CD4-positive, alpha-beta T cell (primary cell): ENCODE results near the gene TNXB. TPM values are rescaled to one million over a fixed set of nuclear protein-coding genes. Genes with fewer than 3 reads are reported as not detected.
"Not testable (repeated sequence)": the region's sequence is repeated elsewhere in the genome, so short reads cannot be mapped to it uniquely, and the experiment has no call there.

Source experiments
- ATAC-seq: fragments of 200-7000 bp; cut with Tn5 transposase; one replicate; pipeline ENCODE4 v1.10.0; 2022; ENCODE audit warnings: mild to moderate bottlenecking; ENCODE audit not compliant: poor library complexity
- CTCF ChIA-PET: fragments of 350-600 bp; sonication (Branson Sonifier 250); formaldehyde crosslinking; loops from one replicate; lab custom pipeline; 2021; ENCODE audit warnings: antibody characterized with exemption, inconsistent platforms; lab: Charles Lee
- POLR2A ChIA-PET: fragments of 350-600 bp; sonication (Branson Sonifier 250); formaldehyde crosslinking; loops from one replicate; lab custom pipeline; 2021; ENCODE audit warnings: antibody characterized with exemption, inconsistent platforms; lab: Charles Lee
- DNase-seq, 14 experiments: peaks; one replicate each; pipeline ENCODE4 v3.0.0-alpha.2; 2013 to 2020; ENCODE audit warnings: mixed read lengths in 2 of 14
- H3K27ac ChIP-seq, 2 donors: one replicate each; pipeline versions ENCODE4 v1.5.1 to v1.7.0; 2013; ENCODE audit warnings: low read length in 2 of 2, low read depth in 1 of 2, mild to moderate bottlenecking in 1 of 2
- H3K27me3 ChIP-seq, 2 experiments: 1 replicate in 1 of 2; 2 replicates in 1 of 2; pipeline versions ENCODE4 v1.6.1 to v1.7.0; 2013; ENCODE audit warnings: low read length in 2 of 2, control low read depth in 1 of 2, mild to moderate bottlenecking in 1 of 2, moderate library complexity in 1 of 2; ENCODE audit not compliant: insufficient read depth in 2 of 2, control insufficient read depth in 1 of 2
- H3K36me3 ChIP-seq: one replicate; pipeline ENCODE4 v1.6.1; 2013; ENCODE audit warnings: low read length, control low read depth; ENCODE audit not compliant: insufficient read depth
- H3K4me1 ChIP-seq: one replicate; pipeline ENCODE4 v1.6.1; 2013; ENCODE audit warnings: low read length, control low read depth; ENCODE audit not compliant: insufficient read depth
- H3K4me3 ChIP-seq: one replicate; pipeline ENCODE4 v1.5.1; 2013; ENCODE audit warnings: mild to moderate bottlenecking, low read length, moderate library complexity
- H3K9me3 ChIP-seq, 2 experiments: 1 replicate in 1 of 2; 2 replicates in 1 of 2; pipeline versions ENCODE4 v1.6.1 to v1.7.0; 2013; ENCODE audit warnings: low read length in 2 of 2, mild to moderate bottlenecking in 2 of 2, control low read depth in 1 of 2, moderate library complexity in 1 of 2; ENCODE audit not compliant: control insufficient read depth in 1 of 2, insufficient read depth in 1 of 2
- H3K27ac Mint-ChIP-seq: one replicate; pipeline ENCODE4 v1.8.0; 2020; ENCODE audit warnings: mixed read lengths
- H3K27me3 Mint-ChIP-seq: one replicate; pipeline ENCODE4 v1.8.0; 2021; ENCODE audit warnings: mixed read lengths
- H3K36me3 Mint-ChIP-seq: one replicate; pipeline ENCODE4 v1.8.0; 2021; ENCODE audit warnings: low read depth, mixed read lengths
- H3K4me1 Mint-ChIP-seq: one replicate; pipeline ENCODE4 v1.8.0; 2021; ENCODE audit warnings: low read depth, mixed read lengths
- H3K4me3 Mint-ChIP-seq: one replicate; pipeline ENCODE4 v1.8.0; 2020; ENCODE audit warnings: mild to moderate bottlenecking, mixed read lengths
- H3K9me3 Mint-ChIP-seq: one replicate; pipeline ENCODE4 v1.8.0; 2020; ENCODE audit warnings: mixed read lengths
- intact Hi-C, 2 experiments: fragments of 100-400 bp; cut with DNase I in 1 of 2; cut with micrococcal nuclease in 1 of 2; formaldehyde crosslinking; loops; one replicate each; pipeline versions ENCODE4 v1.15.1 to v1.9.0; 2023 to 2025; cut with DNase I, micrococcal nuclease
- total RNA-seq, 174 experiments: library from RNA in 2 of 174; stranded (reverse) in 2 of 174; gene quantifications; one replicate each; pipeline ENCODE4 v1.2.3 and lab custom pipeline; 2021 to 2026
- TF ChIP-seq, protein P1 (sequence below): fragments of 200-600 bp; IDR thresholded peaks from one replicate; pipeline ENCODE4 v1.8.0; 2022; ENCODE audit warnings: antibody characterized with exemption, mild to moderate bottlenecking

TNXB gene
- total RNA-seq, 2 experiments from 2014 or later = 8.3 to 9.0 TPM

DNA sequence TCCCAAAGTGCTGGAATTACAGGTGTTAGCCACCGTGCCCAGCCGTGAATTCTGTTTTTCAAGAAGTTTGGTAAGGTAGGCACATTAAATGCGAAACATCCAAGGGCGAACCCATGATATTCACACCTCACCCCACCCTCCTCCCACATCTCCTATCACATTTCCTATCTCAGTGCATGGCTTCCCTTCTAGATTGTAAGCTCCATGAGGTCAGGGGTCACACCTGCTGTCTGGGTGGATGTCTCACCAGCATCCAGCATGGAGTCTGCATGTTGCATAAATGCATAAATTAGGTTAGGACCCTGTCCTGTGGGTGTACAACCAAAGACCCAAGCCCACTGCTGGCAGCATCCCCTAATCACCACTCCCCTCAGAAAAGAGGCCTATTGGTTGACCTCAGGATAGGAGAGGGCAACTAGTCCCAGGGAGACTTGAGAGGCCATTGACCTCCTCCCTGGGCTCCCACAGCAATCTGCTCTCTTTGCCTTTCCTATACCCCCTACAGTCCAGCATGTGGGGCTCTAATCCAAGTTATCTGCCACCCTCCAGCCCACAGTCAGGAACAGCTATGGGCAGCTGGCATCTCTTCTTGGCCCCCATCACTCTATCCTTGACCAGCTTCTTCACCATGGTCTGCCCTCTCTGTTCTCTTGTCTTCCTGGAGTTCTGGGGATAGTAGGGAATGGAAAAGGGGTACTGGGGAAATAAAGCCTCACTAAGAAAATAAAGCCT is 38.4 kb upstream of the TNXB start:
- TF ChIP-seq, protein P1, sequence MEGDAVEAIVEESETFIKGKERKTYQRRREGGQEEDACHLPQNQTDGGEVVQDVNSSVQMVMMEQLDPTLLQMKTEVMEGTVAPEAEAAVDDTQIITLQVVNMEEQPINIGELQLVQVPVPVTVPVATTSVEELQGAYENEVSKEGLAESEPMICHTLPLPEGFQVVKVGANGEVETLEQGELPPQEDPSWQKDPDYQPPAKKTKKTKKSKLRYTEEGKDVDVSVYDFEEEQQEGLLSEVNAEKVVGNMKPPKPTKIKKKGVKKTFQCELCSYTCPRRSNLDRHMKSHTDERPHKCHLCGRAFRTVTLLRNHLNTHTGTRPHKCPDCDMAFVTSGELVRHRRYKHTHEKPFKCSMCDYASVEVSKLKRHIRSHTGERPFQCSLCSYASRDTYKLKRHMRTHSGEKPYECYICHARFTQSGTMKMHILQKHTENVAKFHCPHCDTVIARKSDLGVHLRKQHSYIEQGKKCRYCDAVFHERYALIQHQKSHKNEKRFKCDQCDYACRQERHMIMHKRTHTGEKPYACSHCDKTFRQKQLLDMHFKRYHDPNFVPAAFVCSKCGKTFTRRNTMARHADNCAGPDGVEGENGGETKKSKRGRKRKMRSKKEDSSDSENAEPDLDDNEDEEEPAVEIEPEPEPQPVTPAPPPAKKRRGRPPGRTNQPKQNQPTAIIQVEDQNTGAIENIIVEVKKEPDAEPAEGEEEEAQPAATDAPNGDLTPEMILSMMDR = no peak
- H3K4me1 ChIP-seq = peaks cover 37% of the 10 kb centered on the region
- H3K9me3 Mint-ChIP-seq = no peaks in the 10 kb centered on the region
- peaks cover 29% of the 10 kb centered on the region for H3K27me3 Mint-ChIP-seq
- H3K9me3 ChIP-seq = peaks cover 0 to 11% of the 10 kb centered on the region in 2 experiments
- ChIA-PET POLR2A (interaction anchor here (0.6 to 1.1 kb wide), 2 partner anchors 18 to 20 kb away, joined by 3 read pairs; partner anchors contain the start of genes ATF6B and FKBPL), CTCF (interaction anchor here (0.7 to 1.7 kb wide), 3 partner anchors 60 to 98 kb away, joined by 3 to 4 read pairs (median 3); no protein-coding TSS in a partner anchor)
- peaks cover 11 to 26% of the 10 kb centered on the region in 2 experiments for H3K27me3 ChIP-seq
- H3K27ac ChIP-seq = no peak overlapping the region
- H3K36me3 ChIP-seq = no peaks in the 10 kb centered on the region
- peak overlapping the region; percentile 86 for H3K27ac Mint-ChIP-seq
- ATAC-seq (no peak), DNase-seq (peak in 2 of 14 experiments; percentile 32 to 44)
- H3K4me1 Mint-ChIP-seq = peaks cover 41% of the 10 kb centered on the region
- H3K4me3 ChIP-seq = no peak overlapping the region
- intact Hi-C loops = loop anchor here in 1 of 2 experiments (5.0 kb wide), 1 partner anchor 45 kb away; the partner anchor contains the start of genes GPSM3 and PBX2
- no peak overlapping the region for H3K4me3 Mint-ChIP-seq
- peaks cover 4% of the 10 kb centered on the region for H3K36me3 Mint-ChIP-seq

DNA sequence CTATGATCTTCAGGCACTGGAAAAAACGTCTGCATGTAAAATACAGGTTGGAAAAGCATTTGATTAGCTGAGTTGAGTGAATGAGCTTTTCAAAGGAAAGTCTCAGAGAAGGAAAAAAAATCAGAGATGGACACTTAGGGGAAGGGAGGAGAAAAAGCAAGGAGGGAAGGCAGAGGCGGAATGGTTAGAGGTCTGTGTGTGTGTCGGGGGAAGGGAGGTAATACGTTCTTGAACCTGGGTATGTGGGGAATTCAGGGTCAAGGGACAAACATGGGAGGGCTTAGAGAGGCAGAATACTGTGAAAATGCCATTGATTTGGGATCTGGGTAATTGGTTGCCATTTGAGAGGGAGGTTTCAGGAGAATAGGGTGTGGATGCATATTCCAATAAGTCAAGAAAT is 37.5 kb upstream of the TNXB start:
- intact Hi-C loops = loop anchor here in 1 of 2 experiments (5.0 kb wide), 1 partner anchor 46 kb away; the partner anchor contains the start of genes GPSM3 and PBX2
- TF ChIP-seq, protein P1 = no peak
- Histone ChIP-seq H3K4me1 (peaks cover 29% of the 10 kb centered on the region), H3K4me3 (no peak overlapping the region), H3K27me3 (peaks cover 11 to 26% of the 10 kb centered on the region in 2 experiments), H3K9me3 (peaks cover 0 to 11% of the 10 kb centered on the region in 2 experiments), H3K36me3 (no peaks in the 10 kb centered on the region), H3K27ac (no peak overlapping the region)
- CTCF ChIA-PET = no interaction called here
- H3K9me3 Mint-ChIP-seq = no peaks in the 10 kb centered on the region
- no peak overlapping the region for H3K27ac Mint-ChIP-seq
- peaks cover 4% of the 10 kb centered on the region for H3K36me3 Mint-ChIP-seq
- no peak overlapping the region for H3K4me3 Mint-ChIP-seq
- H3K4me1 Mint-ChIP-seq = peaks cover 32% of the 10 kb centered on the region
- ATAC-seq (no peak), DNase-seq (no peak)
- peaks cover 29% of the 10 kb centered on the region for H3K27me3 Mint-ChIP-seq
- POLR2A ChIA-PET = interaction anchor here (0.9 kb wide), 1 partner anchor 26 kb away, joined by 4 read pairs; no protein-coding TSS in a partner anchor

DNA sequence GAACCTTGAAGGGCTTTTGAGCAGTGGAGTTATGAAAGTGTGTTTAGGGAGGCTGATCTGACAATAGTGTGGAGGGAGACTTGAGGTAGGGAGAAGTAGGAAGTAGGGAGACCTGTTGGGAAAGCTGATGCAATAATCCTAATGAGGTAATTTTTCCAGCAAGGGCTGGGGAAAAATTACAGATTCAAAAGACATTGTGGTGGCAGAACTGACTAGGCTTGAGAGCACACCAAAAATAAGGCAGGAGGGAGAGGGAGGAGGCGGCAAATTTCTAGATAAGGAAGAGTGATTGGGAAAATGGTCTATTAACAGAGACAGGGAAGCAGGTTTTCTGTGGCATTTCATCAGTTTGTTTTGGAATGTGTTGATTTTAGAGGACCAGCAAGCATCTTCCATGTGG is 37.1 kb upstream of the TNXB start:
- ATAC-seq (no peak), DNase-seq (no peak)
- intact Hi-C loops = loop anchor here in 1 of 2 experiments (5.0 kb wide), 1 partner anchor 46 kb away; the partner anchor contains the start of genes GPSM3 and PBX2
- Mint-ChIP-seq H3K4me1 (peaks cover 28% of the 10 kb centered on the region), H3K9me3 (no peaks in the 10 kb centered on the region), H3K27ac (no peak overlapping the region), H3K4me3 (no peak overlapping the region), H3K27me3 (peaks cover 28% of the 10 kb centered on the region), H3K36me3 (peaks cover 4% of the 10 kb centered on the region)
- Histone ChIP-seq H3K27ac (no peak overlapping the region), H3K4me3 (no peak overlapping the region), H3K27me3 (peaks cover 11 to 26% of the 10 kb centered on the region in 2 experiments), H3K9me3 (peaks cover 0 to 11% of the 10 kb centered on the region in 2 experiments), H3K4me1 (peaks cover 27% of the 10 kb centered on the region), H3K36me3 (no peaks in the 10 kb centered on the region)
- CTCF ChIA-PET = no interaction called here
- TF ChIP-seq, protein P1 = no peak
- POLR2A ChIA-PET = interaction anchor here (0.9 kb wide), 1 partner anchor 26 kb away, joined by 4 read pairs; no protein-coding TSS in a partner anchor

DNA sequence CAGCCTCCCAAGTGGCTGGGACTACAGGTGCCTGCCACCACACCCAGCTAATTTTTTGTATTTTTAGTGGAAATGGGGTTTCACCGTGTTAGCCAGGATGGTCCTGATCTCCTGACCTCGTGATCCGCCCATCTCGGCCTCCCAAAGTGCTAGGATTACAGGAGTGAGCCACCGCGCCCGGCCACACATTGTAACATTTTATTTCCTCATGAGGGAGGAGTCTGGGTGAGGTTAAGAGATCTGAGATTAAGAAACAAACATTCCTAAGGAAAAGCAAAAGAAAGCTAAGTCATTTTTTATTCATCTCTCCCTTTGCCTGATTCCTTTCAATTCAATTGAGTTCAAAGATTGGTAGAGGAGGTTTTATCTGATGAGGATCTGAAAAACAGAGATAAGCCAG is 35.1 kb upstream of the TNXB start:
- DNase-seq, H3K4me3 ChIP-seq, H3K27ac ChIP-seq, H3K36me3 Mint-ChIP-seq, H3K36me3 ChIP-seq, H3K27ac Mint-ChIP-seq, ATAC-seq, H3K9me3 Mint-ChIP-seq, H3K4me3 Mint-ChIP-seq, POLR2A ChIA-PET, CTCF ChIA-PET, intact Hi-C loops: not testable (repeated sequence)
- Histone ChIP-seq H3K4me1 (peaks cover 16% of the 10 kb centered on the region), H3K9me3 (peaks cover 0 to 11% of the 10 kb centered on the region in 2 experiments), H3K27me3 (peaks cover 11 to 16% of the 10 kb centered on the region in 2 experiments)
- Mint-ChIP-seq H3K27me3 (peaks cover 14% of the 10 kb centered on the region), H3K4me1 (peaks cover 14% of the 10 kb centered on the region)
